Suprapubic skin (tissue), 4 donors: ENCODE data around the gene C10orf67.

ENCODE experiments used
- CTCF ChIP-seq, 2 donors: fragments of 200-600 bp in 1 of 2; fragments of 450-650 bp in 1 of 2; sonication (generic) in 1 of 2; IDR thresholded peaks; one replicate each; pipeline ENCODE4 v1.5.1; 2016 to 2019; ENCODE audit warnings: antibody characterized with exemption in 2 of 2, mild to moderate bottlenecking in 1 of 2, moderate library complexity in 1 of 2
- EP300 ChIP-seq: sonication (generic); formaldehyde crosslinking; IDR thresholded peaks from one replicate; pipeline ENCODE4 v1.6.1; 2017; ENCODE audit warnings: antibody characterized with exemption
- POLR2A ChIP-seq, 2 donors: fragments of 450-650 bp; IDR thresholded peaks; one replicate each; pipeline ENCODE4 v1.6.1; 2017; ENCODE audit warnings: antibody characterized with exemption in 2 of 2, mild to moderate bottlenecking in 2 of 2, moderate library complexity in 2 of 2
- POLR2AphosphoS5 ChIP-seq, 3 donors: sonication (generic); formaldehyde crosslinking; IDR thresholded peaks; one replicate each; pipeline ENCODE4 v1.6.1; 2017; ENCODE audit warnings: antibody characterized with exemption in 3 of 3

- TF ChIP-seq CTCF (IDR thresholded peaks at IDR 0.05) (no peak), POLR2AphosphoS5 (IDR thresholded peaks at IDR 0.05) (no peak), EP300 (no peak), POLR2A (IDR thresholded peaks at IDR 0.05) (no peak)
These were observed 63.6 kb downstream of the C10orf67 start for GRCh38 chr10:23281044-23281433.
